Measurements from ENCODE around the gene SFMBT1. TPM values are rescaled to one million over a fixed set of nuclear protein-coding genes. Genes with fewer than 3 reads are reported as not detected.
A peak's percentile ranks its signal among the peaks of the same experiment; 100 is the strongest.

Gene SFMBT1
- total and polyA plus RNA-seq, 2 of the 8 experiments (the other 6 are each of a cell fraction or from before 2014, with no cell fraction given) = 8.1 to 16.8 TPM

DNA sequence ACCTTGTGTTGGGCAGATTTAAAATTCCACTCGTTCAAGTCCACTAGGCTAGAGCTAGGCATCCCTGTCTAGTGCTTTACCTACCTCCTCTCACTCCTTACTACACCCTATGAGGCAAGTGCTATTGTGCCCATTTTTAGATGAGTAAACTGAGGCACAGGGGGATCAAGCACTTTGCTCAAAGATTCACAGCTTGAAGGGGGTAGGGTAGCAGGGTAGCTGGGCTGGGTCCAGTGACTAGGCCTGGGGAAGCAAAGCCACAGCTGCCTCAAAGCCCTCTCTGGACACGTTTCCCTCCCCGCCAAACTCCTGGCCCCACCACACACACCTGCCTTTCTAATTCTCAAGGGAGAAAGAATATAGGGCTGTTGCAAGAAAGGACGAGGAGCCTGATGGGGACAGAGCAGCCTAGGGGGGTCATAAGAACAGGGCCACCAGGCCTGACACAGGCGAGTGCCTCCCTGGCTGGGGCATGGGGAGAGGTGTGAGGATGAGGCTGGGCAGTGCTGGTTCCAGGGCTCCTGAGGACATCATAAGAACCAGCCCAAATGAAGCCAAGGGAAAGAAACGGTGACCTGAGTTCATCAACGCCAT lies 34.8 kb upstream of the SFMBT1 start:
- DNase-seq (ENCODE audit: low read depth in 1 of 2, low spot score in 2 of 2) (no peak), FAIRE-seq (no peak)
- TF ChIP-seq KDM1A (IDR thresholded peaks at IDR 0.05; ENCODE audit: borderline replicate concordance, low read length) = 0 out of 2 replicates have a peak, but pooled peaks have one; percentile 15
- no peak for TF ChIP-seq CREB1 (IDR thresholded peaks at IDR 0.05)
- H2AFZ ChIP-seq (ENCODE audit: low read length) = no peak overlapping the region
- H3K4me1 ChIP-seq (replicated peaks in 1 of 4; ENCODE audit: control insufficient read depth in 3 of 4, insufficient read depth in 4 of 4, low read length in 3 of 4) = no peaks in the 10 kb centered on the region
- no peaks in the 10 kb centered on the region for H3K27me3 ChIP-seq (replicated peaks in 1 of 4; ENCODE audit: control insufficient read depth in 3 of 4, extremely low read depth in 1 of 4, insufficient read depth in 3 of 4, low read length in 3 of 4)
- no peak overlapping the region for H3K4me3 ChIP-seq (ENCODE audit: extremely low read depth in 1 of 4, insufficient read depth in 2 of 4, low read depth in 3 of 4, low read length in 4 of 4)
- no peak overlapping the region for H3K23ac ChIP-seq (ENCODE audit: insufficient read length)
- H2BK15ac ChIP-seq (ENCODE audit: low read length) = no peak overlapping the region
- H3K56ac ChIP-seq (replicated peaks; ENCODE audit: insufficient read length, low read depth, low read length) = no peak overlapping the region
- H4K8ac ChIP-seq (ENCODE audit: extremely low read depth, insufficient read depth, low read length) = no peak overlapping the region
- H2BK120ac ChIP-seq (replicated peaks; ENCODE audit: low read depth, low read length) = no peak overlapping the region
- no peak overlapping the region for H3K14ac ChIP-seq (ENCODE audit: insufficient read length)
- H3K79me2 ChIP-seq (ENCODE audit: control insufficient read depth in 1 of 2, insufficient read depth in 2 of 2, low read length in 2 of 2) = no peaks in the 10 kb centered on the region
- ChIA-PET POLR2A (ENCODE audit: partially characterized antibody) (interaction anchor here (5.0 kb wide), 1 partner anchor 9 kb away, joined by 25 read pairs; no protein-coding TSS in a partner anchor), CTCF (ENCODE audit: partially characterized antibody) (interaction anchor here (0.6 to 2.1 kb wide), 4 partner anchors 9 to 141 kb away, joined by 3 to 6 read pairs (median 4); no protein-coding TSS in a partner anchor)
- H3K9me3 ChIP-seq (ENCODE audit: insufficient read depth in 2 of 2, low read depth in 1 of 2, low read length in 1 of 2) = no peaks in the 10 kb centered on the region
- no peak overlapping the region for H2BK20ac ChIP-seq (ENCODE audit: low read length)
- H4K91ac ChIP-seq (replicated peaks; ENCODE audit: insufficient read length, low read length) = no peak overlapping the region
- H3K18ac ChIP-seq (ENCODE audit: extremely low read depth, low read length) = no peak overlapping the region
- H2AK5ac ChIP-seq (ENCODE audit: low read depth, low read length) = no peak overlapping the region
- H3K23me2 ChIP-seq (ENCODE audit: low read depth, low read length) = no peaks in the 10 kb centered on the region
- H3K4me2 ChIP-seq (ENCODE audit: insufficient read depth in 1 of 2, low read depth in 2 of 2, low read length in 2 of 2) = no peak overlapping the region
- no peak overlapping the region for H2BK5ac ChIP-seq (ENCODE audit: low read depth, low read length)
- WGBS, 2 experiments (ENCODE audit: extremely low coverage in 1 of 2, insufficient coverage in 1 of 2, insufficient read length in 1 of 2, insufficient replicate concordance in 2 of 2, low coverage in 1 of 2, low lambda C conversion rate in 2 of 2, missing lambda C conversion rate in 1 of 2) = 94% methylated on average over 7 of the region's 7 CpGs; no CpG with 5 or more reads in 1 of the 2 experiments
- H3K4ac ChIP-seq (replicated peaks; ENCODE audit: insufficient read length, low read depth, low read length) = no peak overlapping the region
- H4K5ac ChIP-seq (ENCODE audit: insufficient read length, low read depth, low read length) = no peak overlapping the region
- H3K36me3 ChIP-seq (ENCODE audit: control insufficient read depth in 2 of 4, insufficient read depth in 4 of 4, low read length in 3 of 4) = no peaks in the 10 kb centered on the region
- H3K9ac ChIP-seq (replicated peaks in 1 of 4; ENCODE audit: extremely low read depth in 1 of 4, low read depth in 3 of 4, low read length in 3 of 4) = no peak overlapping the region
- no peaks in the 10 kb centered on the region for H4K20me1 ChIP-seq (replicated peaks in 1 of 2; ENCODE audit: control insufficient read depth in 1 of 2, insufficient read depth in 2 of 2, low read length in 2 of 2)
- H3K27ac ChIP-seq (ENCODE audit: low read depth, low read length) = no peak overlapping the region
- no peak overlapping the region for H2BK12ac ChIP-seq (ENCODE audit: low read depth, low read length)
- H3K79me1 ChIP-seq (ENCODE audit: low read depth, low read length) = no peaks in the 10 kb centered on the region
